Measurements from ENCODE around the gene KRT2. TPM values are rescaled to one million over a fixed set of nuclear protein-coding genes. Genes with fewer than 3 reads are reported as not detected.

KRT2 gene
- total and polyA plus RNA-seq, 9 of the 15 experiments (the other 6 are each of a cell fraction or from before 2014, with no cell fraction given): 0.03 to 0.69 (median 0.07) TPM; not detected in 2

DNA sequence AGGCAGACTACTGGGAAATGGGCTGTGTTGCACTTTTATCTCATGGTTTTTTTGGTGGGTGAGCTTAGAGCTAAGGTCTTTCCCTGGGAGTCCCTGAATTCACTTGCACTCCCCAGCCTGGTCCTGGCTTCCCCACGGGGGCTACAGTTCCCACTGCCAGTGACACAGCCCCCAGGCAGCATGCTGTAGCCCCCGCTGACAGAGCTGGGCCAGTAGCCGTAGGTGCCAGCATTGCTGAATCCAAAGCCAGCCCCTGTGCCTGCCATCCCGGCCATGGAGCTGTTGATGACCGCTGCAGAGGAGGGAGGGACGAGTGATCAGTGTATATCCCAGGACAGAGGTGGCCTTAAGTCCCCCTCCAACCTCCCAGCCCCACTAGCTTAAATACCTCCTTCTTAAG lies 43.9 kb downstream of the KRT2 start:
- H3K27ac ChIP-seq (ENCODE audit: extremely low read depth, low read depth, low read length): no peak overlapping the region
- no peak for FAIRE-seq
- in situ Hi-C loops (cut with MboI): no loop called here
- no peaks in the 10 kb centered on the region for H3K79me2 ChIP-seq (ENCODE audit: control insufficient read depth, insufficient read depth, low read length)
- no TSS peak for BruUV-seq (replicated peaks)
- no peak for DNase-seq (ENCODE audit: extremely low read depth in 1 of 4, low spot score in 3 of 4)
- H3K9me3 ChIP-seq (replicated peaks; ENCODE audit: control insufficient read depth, insufficient read depth, low read depth, low read length): no peaks in the 10 kb centered on the region
- WGBS (ENCODE audit: insufficient coverage, low coverage, missing lambda C conversion rate): 20% methylated on average over 6 of the region's 6 CpGs
- H2AFZ ChIP-seq (ENCODE audit: low read depth, low read length): no peak overlapping the region
- no peak overlapping the region for H3K4me2 ChIP-seq (ENCODE audit: insufficient read depth, low read length)
- TF ChIP-seq SRF (CRISPR knock-in tag; IDR thresholded peaks at IDR 0.05): no peak
- TF ChIP-seq, protein P1, sequence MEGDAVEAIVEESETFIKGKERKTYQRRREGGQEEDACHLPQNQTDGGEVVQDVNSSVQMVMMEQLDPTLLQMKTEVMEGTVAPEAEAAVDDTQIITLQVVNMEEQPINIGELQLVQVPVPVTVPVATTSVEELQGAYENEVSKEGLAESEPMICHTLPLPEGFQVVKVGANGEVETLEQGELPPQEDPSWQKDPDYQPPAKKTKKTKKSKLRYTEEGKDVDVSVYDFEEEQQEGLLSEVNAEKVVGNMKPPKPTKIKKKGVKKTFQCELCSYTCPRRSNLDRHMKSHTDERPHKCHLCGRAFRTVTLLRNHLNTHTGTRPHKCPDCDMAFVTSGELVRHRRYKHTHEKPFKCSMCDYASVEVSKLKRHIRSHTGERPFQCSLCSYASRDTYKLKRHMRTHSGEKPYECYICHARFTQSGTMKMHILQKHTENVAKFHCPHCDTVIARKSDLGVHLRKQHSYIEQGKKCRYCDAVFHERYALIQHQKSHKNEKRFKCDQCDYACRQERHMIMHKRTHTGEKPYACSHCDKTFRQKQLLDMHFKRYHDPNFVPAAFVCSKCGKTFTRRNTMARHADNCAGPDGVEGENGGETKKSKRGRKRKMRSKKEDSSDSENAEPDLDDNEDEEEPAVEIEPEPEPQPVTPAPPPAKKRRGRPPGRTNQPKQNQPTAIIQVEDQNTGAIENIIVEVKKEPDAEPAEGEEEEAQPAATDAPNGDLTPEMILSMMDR (IDR thresholded peaks at IDR 0.05 in 2 of 3, conservative IDR thresholded peaks at IDR 0.05 in 1 of 3; ENCODE audit: insufficient read depth in 2 of 3, low read depth in 1 of 3, low read length in 3 of 3): no peak
- TF ChIP-seq NR2F6 (CRISPR knock-in tag; IDR thresholded peaks at IDR 0.05): no peak
- TF ChIP-seq ZNF354B (CRISPR knock-in tag; IDR thresholded peaks at IDR 0.05): no peak
- TF ChIP-seq CHD1 (IDR thresholded peaks at IDR 0.05; ENCODE audit: low read length): no peak
- no peak for TF ChIP-seq TAF9B (IDR thresholded peaks at IDR 0.05; ENCODE audit: partially characterized antibody)
- TF ChIP-seq, protein P2, sequence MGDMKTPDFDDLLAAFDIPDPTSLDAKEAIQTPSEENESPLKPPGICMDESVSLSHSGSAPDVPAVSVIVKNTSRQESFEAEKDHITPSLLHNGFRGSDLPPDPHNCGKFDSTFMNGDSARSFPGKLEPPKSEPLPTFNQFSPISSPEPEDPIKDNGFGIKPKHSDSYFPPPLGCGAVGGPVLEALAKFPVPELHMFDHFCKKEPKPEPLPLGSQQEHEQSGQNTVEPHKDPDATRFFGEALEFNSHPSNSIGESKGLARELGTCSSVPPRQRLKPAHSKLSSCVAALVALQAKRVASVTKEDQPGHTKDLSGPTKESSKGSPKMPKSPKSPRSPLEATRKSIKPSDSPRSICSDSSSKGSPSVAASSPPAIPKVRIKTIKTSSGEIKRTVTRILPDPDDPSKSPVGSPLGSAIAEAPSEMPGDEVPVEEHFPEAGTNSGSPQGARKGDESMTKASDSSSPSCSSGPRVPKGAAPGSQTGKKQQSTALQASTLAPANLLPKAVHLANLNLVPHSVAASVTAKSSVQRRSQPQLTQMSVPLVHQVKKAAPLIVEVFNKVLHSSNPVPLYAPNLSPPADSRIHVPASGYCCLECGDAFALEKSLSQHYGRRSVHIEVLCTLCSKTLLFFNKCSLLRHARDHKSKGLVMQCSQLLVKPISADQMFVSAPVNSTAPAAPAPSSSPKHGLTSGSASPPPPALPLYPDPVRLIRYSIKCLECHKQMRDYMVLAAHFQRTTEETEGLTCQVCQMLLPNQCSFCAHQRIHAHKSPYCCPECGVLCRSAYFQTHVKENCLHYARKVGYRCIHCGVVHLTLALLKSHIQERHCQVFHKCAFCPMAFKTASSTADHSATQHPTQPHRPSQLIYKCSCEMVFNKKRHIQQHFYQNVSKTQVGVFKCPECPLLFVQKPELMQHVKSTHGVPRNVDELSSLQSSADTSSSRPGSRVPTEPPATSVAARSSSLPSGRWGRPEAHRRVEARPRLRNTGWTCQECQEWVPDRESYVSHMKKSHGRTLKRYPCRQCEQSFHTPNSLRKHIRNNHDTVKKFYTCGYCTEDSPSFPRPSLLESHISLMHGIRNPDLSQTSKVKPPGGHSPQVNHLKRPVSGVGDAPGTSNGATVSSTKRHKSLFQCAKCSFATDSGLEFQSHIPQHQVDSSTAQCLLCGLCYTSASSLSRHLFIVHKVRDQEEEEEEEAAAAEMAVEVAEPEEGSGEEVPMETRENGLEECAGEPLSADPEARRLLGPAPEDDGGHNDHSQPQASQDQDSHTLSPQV (IDR thresholded peaks at IDR 0.05): no peak
- TF ChIP-seq ZNF668 (CRISPR knock-in tag; IDR thresholded peaks at IDR 0.05): no peak
- TF ChIP-seq GATA2 (CRISPR knock-in tag; IDR thresholded peaks at IDR 0.05): no peak
- TF ChIP-seq TARDBP (IDR thresholded peaks at IDR 0.05): no peak
- no peak for TF ChIP-seq ZNF124 (CRISPR knock-in tag; IDR thresholded peaks at IDR 0.05)
- TF ChIP-seq, protein P3, sequence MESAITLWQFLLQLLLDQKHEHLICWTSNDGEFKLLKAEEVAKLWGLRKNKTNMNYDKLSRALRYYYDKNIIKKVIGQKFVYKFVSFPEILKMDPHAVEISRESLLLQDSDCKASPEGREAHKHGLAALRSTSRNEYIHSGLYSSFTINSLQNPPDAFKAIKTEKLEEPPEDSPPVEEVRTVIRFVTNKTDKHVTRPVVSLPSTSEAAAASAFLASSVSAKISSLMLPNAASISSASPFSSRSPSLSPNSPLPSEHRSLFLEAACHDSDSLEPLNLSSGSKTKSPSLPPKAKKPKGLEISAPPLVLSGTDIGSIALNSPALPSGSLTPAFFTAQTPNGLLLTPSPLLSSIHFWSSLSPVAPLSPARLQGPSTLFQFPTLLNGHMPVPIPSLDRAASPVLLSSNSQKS (CRISPR knock-in tag; IDR thresholded peaks at IDR 0.05): no peak
- no peak for TF ChIP-seq MIER1 (IDR thresholded peaks at IDR 0.05; ENCODE audit: low read depth)
- TF ChIP-seq ZNF217 (CRISPR knock-in tag; IDR thresholded peaks at IDR 0.05): no peak
- TF ChIP-seq POLR2H (tag; IDR thresholded peaks at IDR 0.05; ENCODE audit: low read depth): no peak
- no peak for TF ChIP-seq NFXL1 (CRISPR knock-in tag; IDR thresholded peaks at IDR 0.05)
- TF ChIP-seq MBD2 (IDR thresholded peaks at IDR 0.05; ENCODE audit: borderline replicate concordance, low read depth): no peak
- POLR2A ChIA-PET: interaction anchor here (1.2 to 1.4 kb wide), 2 partner anchors 11 to 26 kb away, joined by 4 to 5 read pairs; no protein-coding TSS in a partner anchor
- H3K9ac ChIP-seq (ENCODE audit: insufficient read depth in 1 of 2, low read depth in 2 of 2, low read length in 2 of 2): no peak overlapping the region
- peaks cover 6 to 7% of the 10 kb centered on the region in 2 experiments; a peak in 4 of 5 replicates for H3K4me1 ChIP-seq (replicated peaks in 1 of 2; ENCODE audit: control insufficient read depth in 2 of 2, insufficient read depth in 2 of 2, low read length in 2 of 2)
- no peaks in the 10 kb centered on the region for H3K9me1 ChIP-seq (ENCODE audit: control insufficient read depth, insufficient read depth, low read length)
- H3K36me3 ChIP-seq (ENCODE audit: control insufficient read depth, insufficient read depth, low read length): no peaks in the 10 kb centered on the region
- 0 out of 2 replicates have a peak, but pooled peaks cover 2% of the 10 kb centered on the region for H4K20me1 ChIP-seq (replicated peaks; ENCODE audit: control insufficient read depth, insufficient read depth, low read length)
- intact Hi-C loops (cut with micrococcal nuclease): no loop called here
- peaks cover 0 to 15% of the 10 kb centered on the region in 2 experiments; a peak in 2 of 5 replicates for H3K27me3 ChIP-seq (ENCODE audit: control insufficient read depth in 2 of 2, insufficient read depth in 2 of 2, low read length in 2 of 2)
- CTCF ChIA-PET (ENCODE audit: low intra/inter-chr PET ratio): no interaction called here
- no peak overlapping the region for H3K4me3 ChIP-seq
- no peak for ATAC-seq

All from K562 (cell line).